CD4-positive, CD25-positive, alpha-beta regulatory T cell (primary cell): ENCODE results near the gene CDK13. TPM values are rescaled to one million over a fixed set of nuclear protein-coding genes. Genes with fewer than 3 reads are reported as not detected.

Experiments
- ATAC-seq, 2 donors: fragments of 150-1000 bp; cut with Tn5 transposase; one replicate each; pipeline ENCODE4 v1.10.0; 2021; ENCODE audit warnings: low read depth in 2 of 2, moderate number of reproducible peaks in 2 of 2, moderate library complexity in 1 of 2
- DNase-seq, 3 donors: peaks; one replicate each; pipeline versions ENCODE4 v3.0.0 to v3.0.0-alpha.2; 2012 to 2022; ENCODE audit warnings: mixed read lengths in 1 of 3
- H3K27ac ChIP-seq: one replicate; pipeline ENCODE4 v1.7.0; 2013; ENCODE audit warnings: mild to moderate bottlenecking, low read length; ENCODE audit not compliant: insufficient read depth, poor library complexity, severe bottlenecking
- H3K27me3 ChIP-seq: one replicate; pipeline ENCODE4 v1.7.0; 2013; ENCODE audit warnings: low read length; ENCODE audit not compliant: control insufficient read depth, insufficient read depth
- H3K36me3 ChIP-seq: one replicate; pipeline ENCODE4 v1.7.0; 2013; ENCODE audit warnings: mild to moderate bottlenecking, low read length, moderate library complexity; ENCODE audit not compliant: control insufficient read depth, insufficient read depth
- H3K4me1 ChIP-seq: 2 replicates; pipeline ENCODE4 v1.7.0; 2013; ENCODE audit warnings: mild to moderate bottlenecking, low read length; ENCODE audit not compliant: insufficient read depth, control insufficient read depth, poor library complexity, severe bottlenecking
- H3K4me3 ChIP-seq: one replicate; pipeline ENCODE4 v1.7.0; 2013; ENCODE audit warnings: low read depth, mild to moderate bottlenecking, low read length, moderate library complexity
- H3K9me3 ChIP-seq, 2 experiments: 1 replicate in 1 of 2; 2 replicates in 1 of 2; pipeline ENCODE4 v1.7.0; 2013; ENCODE audit warnings: low read length in 2 of 2, mild to moderate bottlenecking in 1 of 2, moderate library complexity in 1 of 2; ENCODE audit not compliant: control insufficient read depth in 2 of 2
- H3K27ac Mint-ChIP-seq, 3 donors: one replicate each; pipeline ENCODE4 v1.8.0; 2020 to 2022; ENCODE audit warnings: mild to moderate bottlenecking in 3 of 3, mixed read lengths in 3 of 3, moderate library complexity in 2 of 3
- H3K27me3 Mint-ChIP-seq: one replicate; pipeline ENCODE4 v1.8.0; 2022; ENCODE audit warnings: mild to moderate bottlenecking, mixed read lengths
- H3K36me3 Mint-ChIP-seq: one replicate; pipeline ENCODE4 v1.8.0; 2020; ENCODE audit warnings: mixed read lengths
- H3K4me1 Mint-ChIP-seq, 4 donors: one replicate each; pipeline ENCODE4 v1.8.0; 2020 to 2022; ENCODE audit warnings: mixed read lengths in 4 of 4, mild to moderate bottlenecking in 1 of 4
- H3K4me3 Mint-ChIP-seq, 4 donors: one replicate each; pipeline ENCODE4 v1.8.0; 2020 to 2022; ENCODE audit warnings: mild to moderate bottlenecking in 4 of 4, mixed read lengths in 4 of 4, moderate library complexity in 3 of 4
- H3K9me3 Mint-ChIP-seq, 7 donors: one replicate each; pipeline ENCODE4 v1.8.0; 2020 to 2022; ENCODE audit warnings: mixed read lengths in 7 of 7, mild to moderate bottlenecking in 3 of 7, moderate library complexity in 2 of 7
- polyA plus RNA-seq, 4 donors: library from polyadenylated mRNA; unstranded; fragments of 300-500 nt; fragmentation: Illumina TruSeq; gene quantifications; one replicate each; pipeline ENCODE4 v1.2.3, GENCODE V29; 2021
- total RNA-seq: library from RNA; stranded (reverse); gene quantifications from one replicate; pipeline ENCODE4 v1.2.3, GENCODE V29; 2022

Gene CDK13
- total and polyA plus RNA-seq, 5 donors from 2014 or later: 23.7 to 124 (median 33.9) TPM

DNA sequence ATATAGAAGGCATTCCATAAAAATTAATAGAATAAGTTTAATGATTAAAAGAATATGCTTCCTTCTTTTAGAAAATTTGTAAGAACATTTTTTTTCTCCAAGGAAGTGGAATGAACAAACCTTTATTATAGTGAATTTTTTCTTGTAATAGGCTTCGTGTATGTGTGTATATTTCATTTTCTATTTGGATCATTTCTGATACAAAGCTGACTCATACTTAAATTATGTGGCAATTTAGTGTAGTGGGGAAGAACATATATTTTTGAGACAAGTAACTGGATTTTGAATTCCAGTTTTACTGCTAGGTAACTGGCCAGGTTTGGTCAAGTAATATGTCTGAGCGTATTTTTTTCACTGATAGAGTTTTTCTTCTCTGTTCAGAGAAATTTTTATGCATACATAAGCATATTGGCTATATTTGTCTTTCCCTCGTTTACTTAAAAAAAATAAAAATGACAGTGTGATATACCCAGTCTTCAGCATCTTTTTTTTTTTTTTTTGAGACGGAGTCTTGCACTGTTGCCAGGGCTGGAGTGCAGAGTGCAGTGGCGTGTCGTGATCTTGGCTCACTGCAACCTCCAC, 50.8 kb downstream of the CDK13 start:
- no peaks in the 10 kb centered on the region for H3K4me1 ChIP-seq
- no peak overlapping the region for H3K27ac Mint-ChIP-seq
- no peak overlapping the region for H3K27ac ChIP-seq
- no peak for DNase-seq
- H3K27me3 Mint-ChIP-seq: no peaks in the 10 kb centered on the region
- H3K4me1 Mint-ChIP-seq: peaks cover 2 to 19% (median 14%) of the 10 kb centered on the region in 4 donors
- H3K9me3 Mint-ChIP-seq: no peaks in the 10 kb centered on the region
- H3K4me3 Mint-ChIP-seq: no peak overlapping the region
- H3K36me3 Mint-ChIP-seq: peaks cover 23% of the 10 kb centered on the region
- peaks cover 46% of the 10 kb centered on the region for H3K36me3 ChIP-seq
- no peaks in the 10 kb centered on the region for H3K27me3 ChIP-seq
- no peaks in the 10 kb centered on the region for H3K9me3 ChIP-seq
- no peak overlapping the region for H3K4me3 ChIP-seq
- no peak for ATAC-seq

- Mint-ChIP-seq H3K27ac (no peak overlapping the region), H3K27me3 (no peaks in the 10 kb centered on the region), H3K9me3 (no peaks in the 10 kb centered on the region), H3K4me3 (no peak overlapping the region), H3K4me1 (peaks cover 7 to 17% (median 15%) of the 10 kb centered on the region in 4 donors), H3K36me3 (peaks cover 26% of the 10 kb centered on the region)
- no peak overlapping the region for H3K27ac ChIP-seq
- H3K36me3 ChIP-seq: peaks cover 52% of the 10 kb centered on the region
- no peaks in the 10 kb centered on the region for H3K9me3 ChIP-seq
- H3K4me3 ChIP-seq: no peak overlapping the region
- no peaks in the 10 kb centered on the region for H3K27me3 ChIP-seq
- DNase-seq (no peak), ATAC-seq (no peak)
- H3K4me1 ChIP-seq: no peaks in the 10 kb centered on the region
Observed at GRCh38 chr7:40001649-40002048, 51.6 kb downstream of the CDK13 start.

- Histone ChIP-seq H3K27ac (no peak overlapping the region), H3K27me3 (no peaks in the 10 kb centered on the region), H3K4me1 (no peaks in the 10 kb centered on the region), H3K4me3 (no peak overlapping the region), H3K9me3 (no peaks in the 10 kb centered on the region), H3K36me3 (peaks cover 49% of the 10 kb centered on the region)
- Mint-ChIP-seq H3K27me3 (no peaks in the 10 kb centered on the region), H3K4me1 (peaks cover 10 to 18% (median 15%) of the 10 kb centered on the region in 4 donors), H3K27ac (peak overlapping the region in 1 of 3 donors; percentile 31), H3K4me3 (no peak overlapping the region), H3K9me3 (no peaks in the 10 kb centered on the region), H3K36me3 (peaks cover 27% of the 10 kb centered on the region)
- no peak for DNase-seq
- no peak for ATAC-seq
Observed at GRCh38 chr7:40003597-40003996, 53.5 kb downstream of the CDK13 start.

- H3K27ac Mint-ChIP-seq: peak overlapping the region in 2 of 3 donors; percentile 15 to 25
- H3K9me3 ChIP-seq: no peaks in the 10 kb centered on the region
Observed at GRCh38 chr7:40008223-40008815, 58.3 kb downstream of the CDK13 start.

DNA sequence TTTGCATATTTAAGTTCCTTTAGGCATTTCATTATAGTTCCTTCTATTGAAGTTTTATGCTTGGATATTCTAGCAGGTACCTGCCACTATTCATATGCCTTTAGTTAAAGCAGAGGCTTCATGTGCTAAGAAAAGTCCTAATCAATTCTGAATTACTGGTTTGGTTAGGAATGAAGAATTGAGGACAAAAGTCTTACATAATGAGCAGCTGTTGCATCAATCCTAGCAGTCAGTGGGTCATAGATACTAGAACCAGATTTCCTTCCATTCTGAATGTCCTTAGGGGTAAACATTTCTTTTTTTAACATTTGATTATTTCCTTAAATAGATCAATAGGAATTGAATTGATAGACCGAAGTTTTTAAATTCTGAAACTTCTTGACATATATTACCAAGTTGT, 59.2 kb downstream of the CDK13 start:
- Mint-ChIP-seq H3K4me3 (no peak overlapping the region), H3K9me3 (peaks cover 0 to 2% (median 0%) of the 10 kb centered on the region in 7 donors), H3K36me3 (peaks cover 31% of the 10 kb centered on the region), H3K27me3 (no peaks in the 10 kb centered on the region), H3K27ac (peak overlapping the region in 1 of 3 donors; percentile 29), H3K4me1 (peaks cover 11 to 21% (median 17%) of the 10 kb centered on the region in 4 donors)
- Histone ChIP-seq H3K9me3 (no peaks in the 10 kb centered on the region), H3K4me3 (no peak overlapping the region), H3K27ac (no peak overlapping the region), H3K4me1 (no peaks in the 10 kb centered on the region), H3K27me3 (no peaks in the 10 kb centered on the region), H3K36me3 (peaks cover 29% of the 10 kb centered on the region)
- DNase-seq (no peak), ATAC-seq (no peak)

More at GRCh38 chr7:40008223-40008815, 58.3 kb downstream of the CDK13 start:
- peaks cover 11 to 20% (median 14%) of the 10 kb centered on the region in 4 donors for H3K4me1 Mint-ChIP-seq
- Histone ChIP-seq H3K36me3 (peaks cover 35% of the 10 kb centered on the region), H3K27ac (no peak overlapping the region), H3K27me3 (no peaks in the 10 kb centered on the region), H3K4me1 (no peaks in the 10 kb centered on the region), H3K4me3 (no peak overlapping the region)
- peaks cover 32% of the 10 kb centered on the region for H3K36me3 Mint-ChIP-seq
- H3K9me3 Mint-ChIP-seq: peaks cover 0 to 1% (median 0%) of the 10 kb centered on the region in 7 donors
- no peaks in the 10 kb centered on the region for H3K27me3 Mint-ChIP-seq
- DNase-seq (no peak), ATAC-seq (no peak)
- H3K4me3 Mint-ChIP-seq: no peak overlapping the region

- no peak overlapping the region for H3K4me3 ChIP-seq
- peaks cover 0 to 2% (median 0%) of the 10 kb centered on the region in 7 donors for H3K9me3 Mint-ChIP-seq
- ATAC-seq (no peak), DNase-seq (no peak)
- no peaks in the 10 kb centered on the region for H3K4me1 ChIP-seq
- peaks cover 33% of the 10 kb centered on the region for H3K36me3 Mint-ChIP-seq
- H3K27ac ChIP-seq: no peak overlapping the region
- no peaks in the 10 kb centered on the region for H3K27me3 ChIP-seq
- H3K27me3 Mint-ChIP-seq: no peaks in the 10 kb centered on the region
- H3K36me3 ChIP-seq: peaks cover 15% of the 10 kb centered on the region
- no peak overlapping the region for H3K4me3 Mint-ChIP-seq
- H3K9me3 ChIP-seq: no peaks in the 10 kb centered on the region
- peaks cover 24 to 31% (median 28%) of the 10 kb centered on the region in 4 donors for H3K4me1 Mint-ChIP-seq
- H3K27ac Mint-ChIP-seq: no peak overlapping the region
Observed at GRCh38 chr7:40014376-40014775, 64.3 kb downstream of the CDK13 start.

- peaks cover 34% of the 10 kb centered on the region for H3K36me3 Mint-ChIP-seq
- H3K27ac ChIP-seq: no peak overlapping the region
Observed at GRCh38 chr7:40015790-40016296, 65.8 kb downstream of the CDK13 start.

More at GRCh38 chr7:40015790-40016296, 65.8 kb downstream of the CDK13 start:
- no peaks in the 10 kb centered on the region for H3K9me3 ChIP-seq
- DNase-seq (peak in 1 of 3 donors; percentile 24), ATAC-seq (peak; percentile 42 to 45)
- no peaks in the 10 kb centered on the region for H3K27me3 ChIP-seq
- H3K27ac Mint-ChIP-seq: peak overlapping the region; percentile 14 to 72 (median 15)
- no peak overlapping the region for H3K4me3 ChIP-seq
- peaks cover 0 to 2% (median 0%) of the 10 kb centered on the region in 7 donors for H3K9me3 Mint-ChIP-seq
- H3K4me1 Mint-ChIP-seq: peaks cover 23 to 30% (median 27%) of the 10 kb centered on the region in 4 donors
- H3K4me1 ChIP-seq: no peaks in the 10 kb centered on the region
- H3K27me3 Mint-ChIP-seq: no peaks in the 10 kb centered on the region
- H3K36me3 ChIP-seq: peaks cover 12% of the 10 kb centered on the region
- H3K4me3 Mint-ChIP-seq: no peak overlapping the region
